K562 (cell line): Measurements from ENCODE around the gene OPRL1. TPM values are rescaled to one million over a fixed set of nuclear protein-coding genes. Genes with fewer than 3 reads are reported as not detected.
A peak's percentile ranks its signal among the peaks of the same experiment; 100 is the strongest.

Source experiments
- CEBPB ChIP-seq: fragments of 450-650 bp; IDR thresholded peaks from 2 replicates; pipeline ENCODE4 v1.6.1; 2016; ENCODE audit warnings: missing genetic modification characterization, missing compliant biosample characterization
- DIDO1 ChIP-seq: fragments of 450-650 bp; IDR thresholded peaks from 2 replicates; pipeline ENCODE4 v1.6.1; 2016; ENCODE audit warnings: low read depth, missing biosample characterization, missing genetic modification characterization
- ETS2 ChIP-seq: IDR thresholded peaks from 2 replicates; pipeline ENCODE4 v1.6.1; 2016; ENCODE audit warnings: borderline replicate concordance, missing genetic modification characterization, mild to moderate bottlenecking, moderate library complexity, missing compliant biosample characterization; ENCODE audit not compliant: poor library complexity, severe bottlenecking
- HLTF ChIP-seq: fragments of 450-650 bp; IDR thresholded peaks from 2 replicates; pipeline ENCODE4 v1.6.1; 2016
- HSF4 ChIP-seq: fragments of 250-450 bp; sonication (Bioruptor Pico); IDR thresholded peaks from 2 replicates; pipeline ENCODE4 v2.1.2; 2022; ENCODE audit warnings: mild to moderate bottlenecking, moderate library complexity, borderline replicate concordance
- KDM1A ChIP-seq, 2 experiments: fragments of 450-650 bp; IDR thresholded peaks; 2 replicates each; pipeline ENCODE4 v1.6.1; 2016; ENCODE audit warnings: mild to moderate bottlenecking in 2 of 2
- KDM2B ChIP-seq: fragments of 250-450 bp; sonication (Bioruptor Pico); IDR thresholded peaks from 2 replicates; pipeline ENCODE4 v1.8.0; 2021; ENCODE audit warnings: mild to moderate bottlenecking, moderate library complexity
- MAFG ChIP-seq: fragments of 450-650 bp; conservative IDR thresholded peaks from 2 replicates; pipeline ENCODE4 v1.6.1; 2016; ENCODE audit warnings: missing genetic modification characterization, missing compliant biosample characterization
- NCOR1 ChIP-seq: fragments of 450-650 bp; IDR thresholded peaks from 2 replicates; pipeline ENCODE4 v1.6.1; 2016; ENCODE audit warnings: mild to moderate bottlenecking, moderate library complexity
- PHF20 ChIP-seq: fragments of 450-650 bp; IDR thresholded peaks from 2 replicates; pipeline ENCODE4 v1.6.1; 2018; ENCODE audit not compliant: partially characterized antibody
- PYGO2 ChIP-seq: fragments of 450-650 bp; IDR thresholded peaks from 2 replicates; pipeline ENCODE4 v1.6.1; 2016; ENCODE audit warnings: mild to moderate bottlenecking, missing genetic modification characterization, moderate library complexity, missing compliant biosample characterization
- SMARCA5 ChIP-seq: fragments of 450-650 bp; IDR thresholded peaks from 2 replicates; pipeline ENCODE4 v1.6.1; 2016
- SRSF3 ChIP-seq: fragments of 200-400 bp; formaldehyde crosslinking; IDR thresholded peaks from 2 replicates; pipeline ENCODE4 v1.6.1; 2016; ENCODE audit warnings: mild to moderate bottlenecking, low read length, moderate library complexity; ENCODE audit not compliant: insufficient read depth
- TCF7 ChIP-seq: sonication (generic); IDR thresholded peaks from 2 replicates; pipeline ENCODE4 v1.6.1; 2016; ENCODE audit warnings: antibody characterized with exemption, borderline replicate concordance
- TEAD1 ChIP-seq, 2 experiments: fragments of 450-650 bp in 1 of 2; sonication (generic) in 1 of 2; formaldehyde crosslinking; IDR thresholded peaks; 2 replicates each; pipeline versions ENCODE4 v1.4.0 to v1.8.0; 2020 to 2022; ENCODE audit warnings: mild to moderate bottlenecking in 2 of 2, missing genetic modification reagents in 1 of 2
- YY1 ChIP-seq, 3 experiments: IDR thresholded peaks; 2 replicates each; pipeline ENCODE4 v1.6.1; 2011; ENCODE audit warnings: low read length in 2 of 3, mild to moderate bottlenecking in 2 of 3, moderate library complexity in 2 of 3, borderline replicate concordance in 1 of 3, control low read depth in 1 of 3, low read depth in 1 of 3; ENCODE audit not compliant: insufficient read depth in 3 of 3, insufficient replicate concordance in 2 of 3, control insufficient read depth in 1 of 3, insufficient read length in 1 of 3; ENCODE audit errors: extremely low read depth in 1 of 3
- ZNF384 ChIP-seq: IDR thresholded peaks from 2 replicates; pipeline ENCODE4 v1.6.1; 2012; ENCODE audit warnings: low read depth, low read length, improper control_type of control experiment
- polyA plus RNA-seq, 8 experiments: library from polyadenylated mRNA; depleted of rRNA in 4 of 8; stranded (reverse) in 5 of 8; unstranded in 3 of 8; fragments of >200 nt; fragmentation: Nextera tagmentation in 2 of 8; fragmentation: Illumina TruSeq in 1 of 8; extraction: Ambion mirVana in 2 of 8; extraction: Trizol in 1 of 8; gene quantifications; 2 replicates each; pipeline versions ENCODE4 v1.2.1 to v1.2.3, GENCODE V29; 2011 to 2014; ENCODE audit warnings: inconsistent platforms in 1 of 8, missing spikeins in 1 of 8
- total RNA-seq, 7 experiments: library from RNA; depleted of rRNA in 6 of 7; stranded (reverse); fragments of >200 nt in 6 of 7; fragmentation: Illumina TruSeq in 2 of 7; extraction: Trizol in 2 of 7; gene quantifications; 2 replicates each; pipeline versions ENCODE4 v1.2.1 to v1.2.3, GENCODE V29; 2011 to 2021; ENCODE audit warnings: low replicate concordance in 1 of 7
- TF ChIP-seq, protein P1 (sequence below): fragments of 250-450 bp; sonication (Bioruptor Pico); IDR thresholded peaks from 2 replicates; pipeline ENCODE4 v1.5.0; 2021
- TF ChIP-seq, protein P2 (sequence below), 3 experiments: fragments of 200-800 bp in 1 of 3; fragments of 250-450 bp in 1 of 3; fragments of 450-650 bp in 1 of 3; sonication (Bioruptor Pico) in 1 of 3; sonication (Bioruptor generic) in 1 of 3; formaldehyde crosslinking in 1 of 3; IDR thresholded peaks; 2 replicates each; pipeline versions ENCODE4 v1.6.1 to v1.8.0; 2016 to 2022; ENCODE audit warnings: mild to moderate bottlenecking in 2 of 3, missing genetic modification characterization in 2 of 3, missing compliant biosample characterization in 1 of 3, moderate library complexity in 1 of 3
- TF ChIP-seq, protein P3 (sequence below): IDR thresholded peaks from 3 replicates; pipeline ENCODE4 v1.6.1; 2011; ENCODE audit warnings: borderline replicate concordance, mild to moderate bottlenecking; ENCODE audit not compliant: insufficient read length, insufficient read depth

Gene OPRL1
- total and polyA plus RNA-seq, 9 of the 15 experiments (the other 6 are each of a cell fraction or from before 2014, with no cell fraction given) = 0.06 to 0.33 (median 0.11) TPM; not detected in 2

DNA sequence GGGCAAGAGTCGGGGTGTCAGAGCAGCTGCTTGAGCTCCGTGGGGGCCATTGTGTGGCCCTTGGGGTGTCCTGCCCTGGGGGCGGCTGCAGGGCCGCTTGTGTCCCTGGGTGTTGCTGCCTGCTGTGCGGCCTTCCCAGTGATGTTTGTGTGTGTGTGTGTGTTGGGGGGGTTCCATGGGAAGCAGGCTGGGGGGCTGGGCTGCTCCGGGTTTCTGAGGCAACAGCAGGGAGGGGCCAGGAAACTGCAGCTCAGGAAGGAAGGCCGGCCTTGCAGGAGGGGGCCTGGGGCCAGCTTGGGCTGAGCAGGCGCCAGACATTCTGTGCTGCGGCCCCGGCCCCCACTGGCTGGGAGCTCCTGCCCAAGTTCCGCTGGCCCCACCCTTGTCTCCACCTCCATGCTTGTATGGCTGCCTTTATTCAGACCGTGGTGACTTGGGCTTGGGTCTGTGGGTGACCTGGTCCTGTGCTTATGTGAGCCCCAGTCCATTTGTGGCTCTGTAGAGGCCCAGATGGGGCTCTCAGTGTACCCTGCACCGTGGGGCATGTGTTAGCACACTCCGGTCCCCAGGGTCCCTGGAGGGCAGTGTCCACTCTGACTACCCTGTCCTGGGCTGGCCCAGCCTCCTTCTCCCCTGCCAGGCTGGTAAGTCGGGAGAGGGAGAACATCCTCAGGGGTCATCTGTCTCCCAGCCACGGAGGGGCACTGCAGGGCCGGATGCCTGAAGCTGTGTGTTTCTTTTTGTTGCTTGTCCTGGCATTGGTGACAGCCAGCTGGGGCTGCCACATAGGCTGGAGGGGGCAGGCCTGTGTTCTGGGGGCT lies 25.8 kb upstream of the OPRL1 start (continued):
- TF ChIP-seq ETS2 (tag) (no peak), HSF4 (CRISPR knock-in tag) (no peak), SRSF3 (no peak), YY1 (IDR thresholded peaks at IDR 0.05; ENCODE audit: borderline replicate concordance in 1 of 3, control insufficient read depth in 1 of 3, extremely low read depth in 1 of 3, insufficient read depth in 3 of 3, insufficient read length in 1 of 3, insufficient replicate concordance in 2 of 3, low read depth in 1 of 3, low read length in 2 of 3) (peak in 1 of 3 experiments; percentile 11), TCF7 (no peak), PYGO2 (tag) (no peak), KDM2B (no peak), ZNF384 (no peak), TEAD1 (CRISPR knock-in tag; IDR thresholded peaks at IDR 0.05) (no peak), CEBPB (tag) (no peak), PHF20 (no peak), HLTF (no peak), NCOR1 (no peak), DIDO1 (tag) (no peak), KDM1A (IDR thresholded peaks at IDR 0.05) (no peak), SMARCA5 (no peak), MAFG (tag) (no peak)
- TF ChIP-seq, protein P1, sequence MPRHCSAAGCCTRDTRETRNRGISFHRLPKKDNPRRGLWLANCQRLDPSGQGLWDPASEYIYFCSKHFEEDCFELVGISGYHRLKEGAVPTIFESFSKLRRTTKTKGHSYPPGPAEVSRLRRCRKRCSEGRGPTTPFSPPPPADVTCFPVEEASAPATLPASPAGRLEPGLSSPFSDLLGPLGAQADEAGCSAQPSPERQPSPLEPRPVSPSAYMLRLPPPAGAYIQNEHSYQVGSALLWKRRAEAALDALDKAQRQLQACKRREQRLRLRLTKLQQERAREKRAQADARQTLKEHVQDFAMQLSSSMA (CRISPR knock-in tag) = no peak
- TF ChIP-seq, protein P2, sequence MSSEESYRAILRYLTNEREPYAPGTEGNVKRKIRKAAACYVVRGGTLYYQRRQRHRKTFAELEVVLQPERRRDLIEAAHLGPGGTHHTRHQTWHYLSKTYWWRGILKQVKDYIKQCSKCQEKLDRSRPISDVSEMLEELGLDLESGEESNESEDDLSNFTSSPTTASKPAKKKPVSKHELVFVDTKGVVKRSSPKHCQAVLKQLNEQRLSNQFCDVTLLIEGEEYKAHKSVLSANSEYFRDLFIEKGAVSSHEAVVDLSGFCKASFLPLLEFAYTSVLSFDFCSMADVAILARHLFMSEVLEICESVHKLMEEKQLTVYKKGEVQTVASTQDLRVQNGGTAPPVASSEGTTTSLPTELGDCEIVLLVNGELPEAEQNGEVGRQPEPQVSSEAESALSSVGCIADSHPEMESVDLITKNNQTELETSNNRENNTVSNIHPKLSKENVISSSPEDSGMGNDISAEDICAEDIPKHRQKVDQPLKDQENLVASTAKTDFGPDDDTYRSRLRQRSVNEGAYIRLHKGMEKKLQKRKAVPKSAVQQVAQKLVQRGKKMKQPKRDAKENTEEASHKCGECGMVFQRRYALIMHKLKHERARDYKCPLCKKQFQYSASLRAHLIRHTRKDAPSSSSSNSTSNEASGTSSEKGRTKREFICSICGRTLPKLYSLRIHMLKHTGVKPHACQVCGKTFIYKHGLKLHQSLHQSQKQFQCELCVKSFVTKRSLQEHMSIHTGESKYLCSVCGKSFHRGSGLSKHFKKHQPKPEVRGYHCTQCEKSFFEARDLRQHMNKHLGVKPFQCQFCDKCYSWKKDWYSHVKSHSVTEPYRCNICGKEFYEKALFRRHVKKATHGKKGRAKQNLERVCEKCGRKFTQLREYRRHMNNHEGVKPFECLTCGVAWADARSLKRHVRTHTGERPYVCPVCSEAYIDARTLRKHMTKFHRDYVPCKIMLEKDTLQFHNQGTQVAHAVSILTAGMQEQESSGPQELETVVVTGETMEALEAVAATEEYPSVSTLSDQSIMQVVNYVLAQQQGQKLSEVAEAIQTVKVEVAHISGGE (CRISPR knock-in tag; IDR thresholded peaks at IDR 0.05) = no peak
- TF ChIP-seq, protein P3, sequence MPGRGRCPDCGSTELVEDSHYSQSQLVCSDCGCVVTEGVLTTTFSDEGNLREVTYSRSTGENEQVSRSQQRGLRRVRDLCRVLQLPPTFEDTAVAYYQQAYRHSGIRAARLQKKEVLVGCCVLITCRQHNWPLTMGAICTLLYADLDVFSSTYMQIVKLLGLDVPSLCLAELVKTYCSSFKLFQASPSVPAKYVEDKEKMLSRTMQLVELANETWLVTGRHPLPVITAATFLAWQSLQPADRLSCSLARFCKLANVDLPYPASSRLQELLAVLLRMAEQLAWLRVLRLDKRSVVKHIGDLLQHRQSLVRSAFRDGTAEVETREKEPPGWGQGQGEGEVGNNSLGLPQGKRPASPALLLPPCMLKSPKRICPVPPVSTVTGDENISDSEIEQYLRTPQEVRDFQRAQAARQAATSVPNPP = no peak
